GM12878 (cell line): ENCODE measurements around the gene TNFRSF11A.

Experiments used
- EED ChIP-seq: sonication (generic); IDR thresholded peaks from 2 replicates; pipeline ENCODE4 v1.6.1; 2016; ENCODE audit warnings: antibody characterized with exemption, low read depth
- EZH2 ChIP-seq: IDR thresholded peaks from 2 replicates; pipeline ENCODE4 v1.6.1; 2012; ENCODE audit warnings: low read depth, mild to moderate bottlenecking, control low read depth, inconsistent platforms, low read length, borderline replicate concordance; ENCODE audit not compliant: control insufficient read depth
- FOXM1 ChIP-seq: IDR thresholded peaks from 2 replicates; pipeline ENCODE4 v1.6.1; 2012; ENCODE audit warnings: low read depth, mild to moderate bottlenecking, inconsistent platforms, low read length, moderate library complexity
- JUNB ChIP-seq: IDR thresholded peaks from 2 replicates; pipeline ENCODE4 v1.6.1; 2016; ENCODE audit warnings: antibody characterized with exemption, mild to moderate bottlenecking
- MEF2A ChIP-seq: IDR thresholded peaks from 2 replicates; pipeline ENCODE4 v1.6.1; 2011; ENCODE audit warnings: low read depth, mild to moderate bottlenecking, low read length, moderate library complexity; ENCODE audit not compliant: insufficient read depth
- MXI1 ChIP-seq: fragments of 150-350 bp; IDR thresholded peaks from 2 replicates; pipeline ENCODE4 v1.6.1; 2011; ENCODE audit warnings: low read depth, mild to moderate bottlenecking, inconsistent platforms, low read length, improper control_type of control experiment
- NFYB ChIP-seq: IDR thresholded peaks from 2 replicates; pipeline ENCODE4 v1.6.1; 2011; ENCODE audit warnings: low read depth, mild to moderate bottlenecking, low read length, improper control_type of control experiment, moderate library complexity; ENCODE audit not compliant: insufficient read depth
- POLR2A ChIP-seq: IDR thresholded peaks from 2 replicates; pipeline ENCODE4 v1.6.1; 2011; ENCODE audit warnings: low read depth, mild to moderate bottlenecking, low read length
- RAD21 ChIP-seq: IDR thresholded peaks from 2 replicates; pipeline ENCODE4 v1.6.1; 2011; ENCODE audit warnings: mild to moderate bottlenecking, low read depth, low read length, moderate library complexity; ENCODE audit not compliant: insufficient read depth
- TF ChIP-seq, protein P1 (sequence below): fragments of 450-650 bp; IDR thresholded peaks from 2 replicates; pipeline ENCODE4 v1.6.1; 2018; ENCODE audit warnings: borderline replicate concordance, mild to moderate bottlenecking; ENCODE audit not compliant: partially characterized antibody
- TF ChIP-seq, protein P2 (sequence below), 3 experiments: IDR thresholded peaks in 2 of 3; conservative IDR thresholded peaks in 1 of 3; 2 replicates each; pipeline ENCODE4 v1.5.1; 2011; ENCODE audit warnings: low read depth in 3 of 3, low read length in 3 of 3, mild to moderate bottlenecking in 3 of 3, control low read depth in 2 of 3, moderate library complexity in 2 of 3, inconsistent platforms in 1 of 3, mixed read lengths in 1 of 3; ENCODE audit not compliant: control insufficient read depth in 2 of 3, insufficient read depth in 1 of 3; ENCODE audit errors: extremely low read depth in 1 of 3

DNA sequence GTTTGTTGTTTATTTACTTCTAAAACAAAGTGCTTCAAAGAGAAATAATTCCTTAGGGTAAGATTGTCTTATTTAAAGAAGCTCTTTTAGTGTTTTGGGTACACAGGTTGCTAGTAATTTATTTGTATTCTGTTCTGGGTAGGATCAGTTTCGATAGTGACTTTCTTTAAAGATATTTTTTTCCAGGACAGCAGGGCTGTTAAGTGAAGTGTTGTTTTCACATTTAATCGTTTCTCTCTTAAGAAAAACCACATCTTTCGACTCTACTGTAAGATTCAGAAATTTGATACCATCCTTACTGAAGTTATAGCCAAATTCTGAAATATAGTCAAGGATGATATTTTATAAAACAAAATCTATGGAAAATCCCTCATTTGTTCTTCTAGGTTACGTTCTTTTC lies 17.8 kb downstream of the TNFRSF11A start:
- TF ChIP-seq POLR2A (no peak), NFYB (no peak), EED (no peak), EZH2 (no peak), JUNB (no peak), MEF2A (no peak), RAD21 (no peak), MXI1 (no peak), FOXM1 (no peak)
- TF ChIP-seq, protein P1, sequence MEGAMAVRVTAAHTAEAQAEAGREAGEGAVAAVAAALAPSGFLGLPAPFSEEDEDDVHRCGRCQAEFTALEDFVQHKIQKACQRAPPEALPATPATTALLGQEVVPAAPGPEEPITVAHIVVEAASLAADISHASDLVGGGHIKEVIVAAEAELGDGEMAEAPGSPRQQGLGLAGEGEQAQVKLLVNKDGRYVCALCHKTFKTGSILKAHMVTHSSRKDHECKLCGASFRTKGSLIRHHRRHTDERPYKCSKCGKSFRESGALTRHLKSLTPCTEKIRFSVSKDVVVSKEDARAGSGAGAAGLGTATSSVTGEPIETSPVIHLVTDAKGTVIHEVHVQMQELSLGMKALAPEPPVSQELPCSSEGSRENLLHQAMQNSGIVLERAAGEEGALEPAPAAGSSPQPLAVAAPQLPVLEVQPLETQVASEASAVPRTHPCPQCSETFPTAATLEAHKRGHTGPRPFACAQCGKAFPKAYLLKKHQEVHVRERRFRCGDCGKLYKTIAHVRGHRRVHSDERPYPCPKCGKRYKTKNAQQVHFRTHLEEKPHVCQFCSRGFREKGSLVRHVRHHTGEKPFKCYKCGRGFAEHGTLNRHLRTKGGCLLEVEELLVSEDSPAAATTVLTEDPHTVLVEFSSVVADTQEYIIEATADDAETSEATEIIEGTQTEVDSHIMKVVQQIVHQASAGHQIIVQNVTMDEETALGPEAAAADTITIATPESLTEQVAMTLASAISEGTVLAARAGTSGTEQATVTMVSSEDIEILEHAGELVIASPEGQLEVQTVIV: no peak
- TF ChIP-seq, protein P2, sequence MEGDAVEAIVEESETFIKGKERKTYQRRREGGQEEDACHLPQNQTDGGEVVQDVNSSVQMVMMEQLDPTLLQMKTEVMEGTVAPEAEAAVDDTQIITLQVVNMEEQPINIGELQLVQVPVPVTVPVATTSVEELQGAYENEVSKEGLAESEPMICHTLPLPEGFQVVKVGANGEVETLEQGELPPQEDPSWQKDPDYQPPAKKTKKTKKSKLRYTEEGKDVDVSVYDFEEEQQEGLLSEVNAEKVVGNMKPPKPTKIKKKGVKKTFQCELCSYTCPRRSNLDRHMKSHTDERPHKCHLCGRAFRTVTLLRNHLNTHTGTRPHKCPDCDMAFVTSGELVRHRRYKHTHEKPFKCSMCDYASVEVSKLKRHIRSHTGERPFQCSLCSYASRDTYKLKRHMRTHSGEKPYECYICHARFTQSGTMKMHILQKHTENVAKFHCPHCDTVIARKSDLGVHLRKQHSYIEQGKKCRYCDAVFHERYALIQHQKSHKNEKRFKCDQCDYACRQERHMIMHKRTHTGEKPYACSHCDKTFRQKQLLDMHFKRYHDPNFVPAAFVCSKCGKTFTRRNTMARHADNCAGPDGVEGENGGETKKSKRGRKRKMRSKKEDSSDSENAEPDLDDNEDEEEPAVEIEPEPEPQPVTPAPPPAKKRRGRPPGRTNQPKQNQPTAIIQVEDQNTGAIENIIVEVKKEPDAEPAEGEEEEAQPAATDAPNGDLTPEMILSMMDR (IDR thresholded peaks at IDR 0.05 in 2 of 3, conservative IDR thresholded peaks at IDR 0.05 in 1 of 3; ENCODE audit: control insufficient read depth in 2 of 3, extremely low read depth in 1 of 3, insufficient read depth in 1 of 3, low read depth in 3 of 3, low read length in 3 of 3): no peak
